GM18868 (cell line): ENCODE measurements around the gene HMGB4.

Source experiments
- ATAC-seq: cut with Tn5 transposase; IDR thresholded peaks from one replicate; pipeline ENCODE4 v1.9.1; 2021; ENCODE audit warnings: mild to moderate bottlenecking, moderate library complexity; ENCODE audit not compliant: unreplicated experiment

Gene HMGB4, protein sequence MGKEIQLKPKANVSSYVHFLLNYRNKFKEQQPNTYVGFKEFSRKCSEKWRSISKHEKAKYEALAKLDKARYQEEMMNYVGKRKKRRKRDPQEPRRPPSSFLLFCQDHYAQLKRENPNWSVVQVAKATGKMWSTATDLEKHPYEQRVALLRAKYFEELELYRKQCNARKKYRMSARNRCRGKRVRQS

GRCh38 chr1:33863779-33864178, at the start of gene HMGB4:
TSS of gene HMGB4 (plus strand) at chr1:33864079. CDS start at chr1:33864192, 113 bp downstream.
- ATAC-seq, result no peak

- no peak for ATAC-seq
These were observed 49.7 kb upstream of the HMGB4 start for GRCh38 chr1:33814166-33814565.

- ATAC-seq, result no peak
These were observed 48.8 kb upstream of the HMGB4 start for GRCh38 chr1:33815061-33815460.

GRCh38 chr1:33818071-33818470, 45.8 kb upstream of the HMGB4 start:
- no peak for ATAC-seq

DNA sequence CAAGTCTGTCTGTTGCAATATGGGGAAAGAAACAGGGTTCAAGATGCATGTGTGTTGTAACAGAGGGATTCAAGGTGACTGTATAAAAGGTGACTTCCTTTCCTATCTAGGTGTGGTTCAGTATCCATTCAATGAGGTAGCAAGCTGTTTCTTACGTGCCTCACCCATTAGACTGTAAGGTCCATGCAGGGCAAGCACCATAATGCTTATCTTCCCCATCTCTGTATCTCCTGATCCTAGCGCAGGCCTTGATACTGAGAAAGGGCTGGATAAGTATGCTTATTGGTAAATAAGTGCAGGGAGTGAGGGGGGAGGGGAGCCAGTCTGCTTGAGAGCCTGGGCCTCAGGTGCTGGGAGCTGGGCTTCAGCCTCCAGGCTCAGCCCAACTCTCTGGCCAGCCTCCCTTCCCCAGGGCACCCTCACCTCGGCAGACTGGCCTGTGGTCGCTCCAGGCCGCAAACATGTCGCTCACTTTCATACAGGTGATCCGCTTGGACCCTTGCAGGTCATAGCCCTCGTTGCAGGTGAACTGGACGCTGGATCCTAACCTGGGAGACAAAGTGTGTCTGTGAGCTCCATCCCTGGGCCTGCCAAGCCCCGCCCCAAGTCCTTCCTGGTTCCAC, 44.5 kb upstream of the HMGB4 start:
- no peak for ATAC-seq

DNA sequence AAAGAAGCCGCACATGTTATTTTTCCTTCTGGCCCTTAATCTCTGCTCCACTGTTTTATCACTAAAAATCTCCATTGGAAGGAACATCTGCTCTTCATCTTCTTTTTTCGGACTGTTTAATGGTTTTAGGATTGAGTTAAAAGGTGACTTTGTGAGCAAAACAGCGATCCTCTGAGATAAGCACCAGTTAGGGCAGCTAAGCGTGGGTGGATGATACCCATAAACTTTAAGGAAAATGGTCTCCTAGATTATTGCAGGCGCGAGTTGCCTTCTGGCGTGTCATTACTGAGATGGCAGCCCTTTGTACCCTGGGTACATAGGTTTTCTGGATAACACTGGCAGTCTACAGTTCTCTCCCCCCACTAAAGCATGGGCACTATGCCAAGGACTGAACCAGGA, 44.0 kb upstream of the HMGB4 start:
- no peak for ATAC-seq

DNA sequence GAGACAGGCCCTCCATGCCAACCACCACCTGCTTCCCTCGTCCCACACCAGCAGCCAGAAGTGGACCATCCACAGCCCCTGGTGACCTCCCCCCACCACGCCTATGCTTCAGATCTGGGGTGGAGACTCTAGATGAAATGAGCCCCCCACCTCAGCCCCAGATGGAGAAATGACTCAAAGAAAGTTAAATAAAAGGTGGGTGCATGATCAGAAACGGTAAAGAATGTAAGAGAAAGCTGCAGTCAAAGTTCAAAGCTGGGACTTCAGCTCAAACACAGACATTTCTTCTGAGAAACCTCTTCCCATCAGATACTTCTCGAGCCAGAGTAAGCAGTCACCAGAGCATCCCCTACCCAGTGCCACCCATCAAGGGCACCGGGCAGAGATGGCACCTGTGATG, 43.1 kb upstream of the HMGB4 start:
- ATAC-seq, result no peak

DNA sequence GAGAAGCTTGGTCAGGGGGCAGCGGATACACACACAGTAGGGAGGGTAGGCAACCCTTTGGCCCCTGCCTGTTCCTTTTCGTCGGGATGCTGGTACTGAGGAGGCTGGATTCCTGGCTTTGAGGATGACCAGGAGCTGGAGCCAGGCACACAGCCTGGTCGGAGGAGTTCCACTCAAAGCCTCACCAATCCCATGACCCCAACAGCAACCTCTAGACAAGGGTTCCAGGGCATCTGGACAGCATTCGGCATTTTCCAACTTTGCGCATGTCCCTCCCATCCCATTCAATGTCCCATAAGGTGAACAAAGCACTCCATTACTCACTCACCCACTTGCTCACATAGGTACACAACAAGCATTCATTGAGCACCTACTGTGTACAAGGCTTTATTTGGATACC, 42.6 kb upstream of the HMGB4 start:
- ATAC-seq, result no peak

- ATAC-seq, result no peak
These were observed 41.5 kb upstream of the HMGB4 start for GRCh38 chr1:33822396-33822795.

DNA sequence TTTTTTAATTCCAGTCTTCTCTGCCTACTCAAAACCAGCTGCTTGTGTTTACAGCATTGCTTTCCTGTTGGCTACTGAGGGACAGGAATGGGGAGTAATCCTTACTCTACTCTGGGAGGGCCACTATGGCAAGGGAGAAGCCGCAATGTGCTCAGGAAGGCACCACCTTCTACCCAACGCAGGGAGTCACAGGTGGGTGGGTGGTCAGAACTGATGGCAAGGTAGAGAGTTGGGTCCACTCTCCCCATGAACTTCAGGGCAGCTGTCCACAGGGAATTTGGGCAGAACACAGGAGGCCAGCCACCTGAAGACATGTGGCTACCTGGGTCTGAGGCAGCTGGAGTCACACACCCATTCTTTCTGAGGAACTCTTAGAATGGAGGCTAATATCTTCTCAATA, 40.5 kb upstream of the HMGB4 start:
- no peak for ATAC-seq

- ATAC-seq, result no peak
These were observed 40.0 kb upstream of the HMGB4 start for GRCh38 chr1:33823830-33824229.

- no peak for ATAC-seq
These were observed 39.6 kb upstream of the HMGB4 start for GRCh38 chr1:33824321-33824720.

DNA sequence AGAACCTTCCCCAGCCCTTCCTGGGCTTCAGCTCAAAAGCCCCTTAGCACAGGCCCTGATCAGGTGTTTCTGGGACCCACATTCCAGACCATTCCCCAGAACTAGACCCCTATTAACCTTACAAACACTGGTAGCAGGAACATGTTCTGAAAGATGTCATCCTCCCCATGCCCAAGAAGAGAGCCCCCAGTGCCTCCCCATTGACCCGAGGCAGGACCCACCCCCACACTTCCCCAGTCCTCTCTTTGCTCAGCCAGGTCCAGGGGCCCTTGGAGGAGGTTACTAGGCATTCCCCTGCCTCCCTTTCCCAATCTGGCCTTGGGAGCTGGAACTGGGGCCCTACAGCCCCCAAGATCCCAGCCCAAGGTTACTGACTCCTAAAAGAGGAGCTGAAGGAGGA, 38.9 kb upstream of the HMGB4 start:
- no peak for ATAC-seq

- ATAC-seq, result no peak
These were observed 38.4 kb upstream of the HMGB4 start for GRCh38 chr1:33825506-33825905.

GRCh38 chr1:33826311-33826710, 37.6 kb upstream of the HMGB4 start:
- ATAC-seq, result no peak

DNA sequence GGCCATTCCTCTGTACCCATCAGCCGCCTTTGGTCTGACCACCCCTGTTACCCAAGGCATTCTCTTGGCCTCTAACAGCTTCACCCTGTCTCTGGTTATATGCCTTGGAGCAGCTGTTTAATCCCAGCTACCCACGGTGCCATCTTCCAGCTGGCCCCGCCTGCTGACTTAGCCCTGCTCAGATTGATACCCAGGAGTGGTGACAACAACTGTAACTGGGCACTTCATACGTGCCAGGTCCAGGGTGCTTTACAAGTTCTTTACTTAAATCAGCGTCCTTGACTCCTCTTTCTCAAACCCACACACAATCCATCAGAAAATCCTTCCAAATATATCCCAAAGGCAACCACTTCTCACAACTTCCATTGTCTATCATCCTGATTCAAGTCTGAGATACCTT, 37.2 kb upstream of the HMGB4 start:
- no peak for ATAC-seq

GRCh38 chr1:33828059-33828458, 35.8 kb upstream of the HMGB4 start:
- no peak for ATAC-seq

DNA sequence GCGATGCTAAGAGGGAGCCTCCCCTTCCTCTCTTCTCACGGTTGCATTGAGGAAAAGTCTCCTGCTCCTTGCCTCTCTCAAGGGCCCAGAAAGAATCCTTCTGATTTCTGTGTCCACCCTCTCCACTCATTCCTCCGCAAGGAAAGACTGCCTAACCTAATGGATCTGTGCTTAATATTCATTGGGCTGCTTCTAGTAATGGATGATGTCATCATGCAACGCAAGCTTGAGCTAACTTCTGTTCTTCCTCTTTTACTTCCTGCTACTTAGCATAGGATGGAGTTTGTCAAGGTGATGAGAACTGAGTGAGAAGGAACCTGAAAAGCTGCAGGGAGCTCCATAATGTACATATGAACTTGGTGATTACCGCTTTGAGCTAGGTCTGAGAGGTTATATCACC, 35.2 kb upstream of the HMGB4 start:
- no peak for ATAC-seq

GRCh38 chr1:33836911-33837310, 27.0 kb upstream of the HMGB4 start:
- ATAC-seq, result no peak

DNA sequence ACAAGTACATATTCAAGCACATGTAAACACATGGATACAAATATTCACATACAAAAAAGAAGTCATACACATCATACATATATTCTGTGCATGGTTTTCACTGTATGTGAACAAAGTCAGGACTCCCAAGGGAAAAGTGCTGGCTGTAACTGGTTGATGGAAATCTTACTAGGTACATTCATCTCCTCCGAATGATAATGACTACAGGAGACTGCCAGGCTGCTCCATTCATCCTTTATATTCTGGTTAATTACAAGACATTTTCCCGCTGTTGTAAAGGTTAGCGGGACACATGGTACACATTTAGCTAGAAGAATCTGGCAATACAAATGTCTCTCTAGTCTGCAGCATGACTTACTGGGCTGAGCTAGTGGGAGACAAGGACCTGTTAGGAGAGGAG, 26.2 kb upstream of the HMGB4 start:
- ATAC-seq, result no peak

GRCh38 chr1:33841494-33841893, 22.4 kb upstream of the HMGB4 start:
- no peak for ATAC-seq

DNA sequence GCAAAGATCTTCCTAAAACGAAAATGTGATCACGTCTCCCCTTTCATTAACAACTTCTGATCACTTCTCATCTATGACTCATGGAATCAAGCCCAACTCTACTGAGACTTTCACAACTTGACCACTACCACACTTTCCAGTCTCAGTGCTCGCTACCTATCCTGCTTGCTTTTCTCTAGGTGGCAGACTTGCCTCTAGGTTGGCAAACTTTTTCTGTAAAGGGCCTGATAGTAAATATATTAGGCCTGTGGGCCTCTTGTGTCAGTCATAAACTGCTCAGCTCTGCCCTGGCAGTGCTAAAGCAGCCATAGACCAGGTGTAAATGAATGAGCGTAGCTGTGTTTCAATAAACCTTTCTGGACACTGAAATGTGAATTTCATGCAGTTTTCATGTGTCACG, 21.5 kb upstream of the HMGB4 start:
- ATAC-seq, result no peak

DNA sequence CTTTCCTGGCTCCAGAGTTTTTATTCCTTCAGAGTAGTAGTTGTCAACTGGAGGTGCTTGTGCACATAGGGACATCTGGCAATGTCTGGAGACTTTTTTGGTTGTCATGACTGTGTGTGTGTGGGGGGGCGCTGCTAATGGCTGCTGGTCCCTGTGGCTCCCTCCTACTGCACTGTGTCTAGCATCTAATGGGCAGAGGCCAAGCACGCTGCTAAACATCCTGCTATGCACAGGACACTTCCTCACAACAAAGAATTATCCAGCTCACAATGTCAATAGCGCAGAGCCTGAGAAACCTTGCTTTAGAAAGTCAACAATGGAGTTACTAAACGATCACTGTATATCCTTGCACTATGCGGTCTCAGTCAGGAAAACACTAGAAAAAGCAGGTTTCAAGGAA, 19.7 kb upstream of the HMGB4 start:
- ATAC-seq, result no peak
